Thyroid gland (tissue), 4 donors: Measurements from ENCODE around the gene ARHGEF16.

Experiments
- POLR2A ChIP-seq, 2 donors: fragments of 450-650 bp; IDR thresholded peaks; one replicate each; pipeline ENCODE4 v1.6.1; 2017; ENCODE audit warnings: antibody characterized with exemption in 2 of 2, mild to moderate bottlenecking in 2 of 2, moderate library complexity in 1 of 2
- TF ChIP-seq, protein P1 (sequence below), 6 experiments: fragments of 200-600 bp in 3 of 6; fragments of 450-650 bp in 3 of 6; sonication (generic) in 3 of 6; IDR thresholded peaks; one replicate each; pipeline ENCODE4 v1.5.1; 2016 to 2019; ENCODE audit warnings: antibody characterized with exemption in 6 of 6, mild to moderate bottlenecking in 2 of 6, inconsistent platforms in 1 of 6, moderate library complexity in 1 of 6

DNA sequence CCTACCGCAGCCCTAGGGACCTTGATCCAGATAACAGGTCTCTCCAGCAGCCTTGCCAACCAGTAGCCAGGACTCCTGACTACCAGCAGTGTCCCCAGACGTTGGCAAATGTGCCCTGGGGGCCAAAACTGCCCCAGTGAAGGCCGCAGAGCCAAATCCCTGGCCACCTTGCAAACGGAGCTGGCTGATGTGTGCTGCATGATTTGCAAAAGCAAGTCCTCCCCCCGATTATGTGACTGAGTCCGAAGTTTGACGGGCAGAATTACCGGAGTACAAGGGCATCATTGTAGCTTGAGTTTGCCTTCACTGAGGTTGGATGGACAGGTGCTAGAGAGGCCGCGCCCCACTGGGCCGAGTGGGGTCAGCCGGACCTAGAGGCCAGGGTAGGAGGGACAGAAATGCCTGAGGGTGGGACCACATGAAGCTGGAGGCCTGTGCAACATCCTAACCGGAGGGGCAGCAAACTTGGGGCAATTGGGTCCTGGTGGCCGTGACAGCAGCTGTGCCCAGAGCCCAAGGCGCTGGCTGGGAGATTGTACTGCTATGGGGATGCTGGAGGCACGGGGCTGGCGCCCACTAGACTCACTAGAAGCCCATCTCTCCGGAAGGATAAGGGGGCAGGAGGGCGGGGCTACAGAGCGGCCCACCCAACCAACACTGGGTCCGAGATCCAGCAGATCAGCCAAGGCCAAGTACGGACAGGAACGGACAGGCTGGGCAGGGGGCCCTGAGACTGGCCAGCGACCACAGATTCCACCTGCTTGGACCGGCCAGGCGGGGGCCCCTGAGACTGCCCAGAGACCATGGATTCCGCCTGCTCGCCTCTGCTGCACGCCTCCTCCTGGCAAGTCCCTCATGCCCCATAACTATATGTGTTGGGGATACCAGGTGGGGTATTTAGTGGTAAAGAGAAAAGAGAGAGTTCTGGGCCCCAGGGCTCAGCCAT lies 2.8 kb downstream of the ARHGEF16 start:
- TF ChIP-seq, protein P1, sequence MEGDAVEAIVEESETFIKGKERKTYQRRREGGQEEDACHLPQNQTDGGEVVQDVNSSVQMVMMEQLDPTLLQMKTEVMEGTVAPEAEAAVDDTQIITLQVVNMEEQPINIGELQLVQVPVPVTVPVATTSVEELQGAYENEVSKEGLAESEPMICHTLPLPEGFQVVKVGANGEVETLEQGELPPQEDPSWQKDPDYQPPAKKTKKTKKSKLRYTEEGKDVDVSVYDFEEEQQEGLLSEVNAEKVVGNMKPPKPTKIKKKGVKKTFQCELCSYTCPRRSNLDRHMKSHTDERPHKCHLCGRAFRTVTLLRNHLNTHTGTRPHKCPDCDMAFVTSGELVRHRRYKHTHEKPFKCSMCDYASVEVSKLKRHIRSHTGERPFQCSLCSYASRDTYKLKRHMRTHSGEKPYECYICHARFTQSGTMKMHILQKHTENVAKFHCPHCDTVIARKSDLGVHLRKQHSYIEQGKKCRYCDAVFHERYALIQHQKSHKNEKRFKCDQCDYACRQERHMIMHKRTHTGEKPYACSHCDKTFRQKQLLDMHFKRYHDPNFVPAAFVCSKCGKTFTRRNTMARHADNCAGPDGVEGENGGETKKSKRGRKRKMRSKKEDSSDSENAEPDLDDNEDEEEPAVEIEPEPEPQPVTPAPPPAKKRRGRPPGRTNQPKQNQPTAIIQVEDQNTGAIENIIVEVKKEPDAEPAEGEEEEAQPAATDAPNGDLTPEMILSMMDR (IDR thresholded peaks at IDR 0.05) = no peak
- no peak for TF ChIP-seq POLR2A (IDR thresholded peaks at IDR 0.05)
